Measurements from ENCODE around the gene NUTM2D. TPM values are rescaled to one million over a fixed set of nuclear protein-coding genes. Genes with fewer than 3 reads are reported as not detected.
"Not testable (repeated sequence)": the region's sequence is repeated elsewhere in the genome, so short reads cannot be mapped to it uniquely, and the experiment has no call there.

NUTM2D gene
- total and polyA plus RNA-seq, 2 experiments from 2014 or later, result 0.06 to 0.65 TPM

DNA sequence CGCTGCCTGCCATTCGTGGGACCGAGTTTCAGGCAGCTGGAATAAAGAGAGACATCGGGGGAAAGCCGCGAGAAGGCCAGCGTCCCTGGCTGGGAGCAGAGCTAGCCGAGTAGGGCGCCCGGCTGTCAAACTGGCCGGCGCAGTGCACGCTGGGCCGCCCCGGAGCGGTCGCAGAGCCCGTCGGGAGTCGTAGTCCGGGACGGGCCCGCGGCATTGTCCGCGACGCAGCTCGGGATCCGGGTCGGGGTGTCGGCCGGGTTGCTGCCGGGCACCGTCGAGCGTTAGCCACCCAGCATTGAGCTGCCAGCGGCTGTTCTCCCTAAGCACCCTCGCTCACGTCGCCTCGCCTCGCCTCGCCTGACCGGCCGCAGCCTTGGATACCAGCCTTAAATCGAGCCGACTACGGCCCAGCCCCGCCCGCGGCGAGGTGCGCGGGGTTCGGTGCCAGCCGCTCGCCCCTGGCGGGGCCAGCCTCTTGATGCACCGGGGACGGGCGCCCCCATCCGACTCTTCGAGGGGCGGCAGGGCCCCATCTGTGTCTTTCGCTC is 14.8 kb upstream of the NUTM2D start:
- H3F3A ChIP-seq (ENCODE audit: insufficient read depth); H3K9me2 ChIP-seq (ENCODE audit: insufficient read depth); H3K36me3 ChIP-seq (ENCODE audit: low read depth); H3K9me3 ChIP-seq (ENCODE audit: low read depth); H3K27me3 ChIP-seq (replicated peaks; ENCODE audit: insufficient read depth); H4K20me1 ChIP-seq (ENCODE audit: insufficient read depth); in situ Hi-C loops (cut with MboI): not testable (repeated sequence)
- peaks cover 47% of the 10 kb centered on the region for H3K79me2 ChIP-seq (ENCODE audit: insufficient read depth)
- peak overlapping the region; percentile 60; the same call in 1 of the 2 replicates for H2AFZ ChIP-seq
- peak overlapping the region; percentile 85 for H3K27ac ChIP-seq
- H3K4me2 ChIP-seq (ENCODE audit: unreplicated experiment), result peak overlapping the region; percentile 28
- peak overlapping the region; percentile 89 for H3K9ac ChIP-seq
- DNase-seq, result peak; percentile 87
- peaks cover 22% of the 10 kb centered on the region for H3K4me1 ChIP-seq (ENCODE audit: insufficient read depth)
- 0% methylated on average over 39 to 40 of the region's 65 CpGs for WGBS, 2 experiments (ENCODE audit: low coverage in 1 of 2, low lambda C conversion rate in 2 of 2, missing lambda C conversion rate in 2 of 2)
- H3K4me3 ChIP-seq, result peak overlapping the region; percentile 71

GRCh38 chr10:87345743-87346142 is 11.8 kb upstream of the NUTM2D start:
- in situ Hi-C loops (cut with MboI); H3K36me3 ChIP-seq (ENCODE audit: low read depth); H3K9me2 ChIP-seq (ENCODE audit: insufficient read depth); H3F3A ChIP-seq (ENCODE audit: insufficient read depth); H3K4me2 ChIP-seq (ENCODE audit: unreplicated experiment); H3K4me3 ChIP-seq; H2AFZ ChIP-seq; DNase-seq; H3K27me3 ChIP-seq (replicated peaks; ENCODE audit: insufficient read depth); H4K20me1 ChIP-seq (ENCODE audit: insufficient read depth); H3K27ac ChIP-seq; H3K9me3 ChIP-seq (ENCODE audit: low read depth); H3K9ac ChIP-seq: not testable (repeated sequence)
- Histone ChIP-seq H3K4me1 (ENCODE audit: insufficient read depth) (peaks cover 10% of the 10 kb centered on the region), H3K79me2 (ENCODE audit: insufficient read depth) (peaks cover 20% of the 10 kb centered on the region)
- WGBS, 2 experiments (ENCODE audit: low coverage in 1 of 2, low lambda C conversion rate in 2 of 2, missing lambda C conversion rate in 2 of 2), result 82 to 84% methylated on average over 1 of the region's 1 CpG

DNA sequence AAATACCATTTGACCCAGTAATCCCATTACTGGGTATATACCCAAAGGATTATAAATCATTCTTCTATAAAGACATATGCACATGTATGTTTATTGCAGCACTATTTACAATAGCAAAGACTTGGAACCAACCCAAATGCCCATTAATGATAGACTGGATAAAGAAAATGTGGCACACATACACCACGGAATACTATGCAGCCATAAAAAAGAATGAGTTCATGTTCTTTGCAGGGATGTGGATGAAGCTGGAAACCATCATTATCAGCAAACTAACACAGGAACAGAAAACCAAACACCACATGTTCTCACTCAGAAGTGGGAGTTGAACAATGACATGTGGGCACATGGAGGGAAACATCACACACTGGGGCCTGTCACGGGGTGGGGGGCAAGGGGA is 7.4 kb upstream of the NUTM2D start:
- H3K27ac ChIP-seq; H3K9me3 ChIP-seq (ENCODE audit: low read depth); H2AFZ ChIP-seq; in situ Hi-C loops (cut with MboI); H3K9ac ChIP-seq; H3K4me2 ChIP-seq (ENCODE audit: unreplicated experiment); H3K9me2 ChIP-seq (ENCODE audit: insufficient read depth); H4K20me1 ChIP-seq (ENCODE audit: insufficient read depth); H3K27me3 ChIP-seq (replicated peaks; ENCODE audit: insufficient read depth); H3K4me1 ChIP-seq (ENCODE audit: insufficient read depth); DNase-seq; H3K36me3 ChIP-seq (ENCODE audit: low read depth); H3K4me3 ChIP-seq; H3F3A ChIP-seq (ENCODE audit: insufficient read depth); H3K79me2 ChIP-seq (ENCODE audit: insufficient read depth): not testable (repeated sequence)
- 64 to 84% methylated on average over 2 of the region's 2 CpGs for WGBS, 2 experiments (ENCODE audit: low coverage in 1 of 2, low lambda C conversion rate in 2 of 2, missing lambda C conversion rate in 2 of 2)

- H3K79me2 ChIP-seq (ENCODE audit: insufficient read depth); H3K4me1 ChIP-seq (ENCODE audit: insufficient read depth); H3K4me2 ChIP-seq (ENCODE audit: unreplicated experiment); in situ Hi-C loops (cut with MboI); H3K9ac ChIP-seq; H3K4me3 ChIP-seq; H3K27ac ChIP-seq; H2AFZ ChIP-seq; H3K36me3 ChIP-seq (ENCODE audit: low read depth); H3F3A ChIP-seq (ENCODE audit: insufficient read depth); H3K27me3 ChIP-seq (replicated peaks; ENCODE audit: insufficient read depth); H3K9me2 ChIP-seq (ENCODE audit: insufficient read depth); H3K9me3 ChIP-seq (ENCODE audit: low read depth); H4K20me1 ChIP-seq (ENCODE audit: insufficient read depth); DNase-seq: not testable (repeated sequence)
- 65 to 71% methylated on average over 3 of the region's 3 CpGs for WGBS, 2 experiments (ENCODE audit: low coverage in 1 of 2, low lambda C conversion rate in 2 of 2, missing lambda C conversion rate in 2 of 2)
Observed at GRCh38 chr10:87352825-87353224, 4.7 kb upstream of the NUTM2D start.

- in situ Hi-C loops (cut with MboI); H3K36me3 ChIP-seq (ENCODE audit: low read depth); H3K9me2 ChIP-seq (ENCODE audit: insufficient read depth); H3K4me2 ChIP-seq (ENCODE audit: unreplicated experiment); H3K4me3 ChIP-seq; H3K9me3 ChIP-seq (ENCODE audit: low read depth); H3K27ac ChIP-seq; H3K79me2 ChIP-seq (ENCODE audit: insufficient read depth); H3K9ac ChIP-seq; H3K4me1 ChIP-seq (ENCODE audit: insufficient read depth); H2AFZ ChIP-seq; H4K20me1 ChIP-seq (ENCODE audit: insufficient read depth); H3F3A ChIP-seq (ENCODE audit: insufficient read depth); DNase-seq; H3K27me3 ChIP-seq (replicated peaks; ENCODE audit: insufficient read depth): not testable (repeated sequence)
- 92 to 94% methylated on average over 8 to 12 of the region's 31 CpGs for WGBS, 2 experiments (ENCODE audit: low coverage in 1 of 2, low lambda C conversion rate in 2 of 2, missing lambda C conversion rate in 2 of 2)
Observed at GRCh38 chr10:87355110-87355509, 2.4 kb upstream of the NUTM2D start.

DNA sequence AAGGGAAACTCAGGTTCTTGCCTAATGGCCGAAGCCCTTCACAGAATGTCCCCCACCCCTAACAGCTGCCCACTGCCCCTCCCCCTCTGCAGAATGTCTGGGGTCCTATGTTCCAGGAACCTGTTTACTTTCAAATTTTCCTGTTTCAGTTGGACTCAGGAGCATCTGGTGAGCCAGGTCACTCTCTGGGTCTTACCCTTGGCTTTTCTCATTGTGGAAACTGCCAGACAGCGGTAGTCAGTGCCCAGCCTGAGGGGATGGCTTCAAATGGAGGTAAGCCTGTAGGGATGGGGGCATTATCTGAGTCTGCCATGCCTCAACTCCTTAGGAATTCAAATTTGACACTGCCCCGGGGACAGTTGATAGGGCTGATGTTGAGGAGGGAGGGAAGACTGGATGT is 615 bp downstream of the NUTM2D start:
- H3K36me3 ChIP-seq (ENCODE audit: low read depth); H3K9me2 ChIP-seq (ENCODE audit: insufficient read depth); DNase-seq; H3K4me1 ChIP-seq (ENCODE audit: insufficient read depth); H3K9me3 ChIP-seq (ENCODE audit: low read depth); H3K9ac ChIP-seq; H3F3A ChIP-seq (ENCODE audit: insufficient read depth); H3K4me2 ChIP-seq (ENCODE audit: unreplicated experiment); H4K20me1 ChIP-seq (ENCODE audit: insufficient read depth); H3K27me3 ChIP-seq (replicated peaks; ENCODE audit: insufficient read depth); H3K27ac ChIP-seq; H3K79me2 ChIP-seq (ENCODE audit: insufficient read depth); in situ Hi-C loops (cut with MboI); H3K4me3 ChIP-seq; H2AFZ ChIP-seq: not testable (repeated sequence)
- 92 to 100% methylated on average over 3 of the region's 3 CpGs for WGBS, 2 experiments (ENCODE audit: low coverage in 1 of 2, low lambda C conversion rate in 2 of 2, missing lambda C conversion rate in 2 of 2)

- H3K9me3 ChIP-seq (ENCODE audit: low read depth); H3K36me3 ChIP-seq (ENCODE audit: low read depth); H3K4me2 ChIP-seq (ENCODE audit: unreplicated experiment); H3K4me3 ChIP-seq; H3F3A ChIP-seq (ENCODE audit: insufficient read depth); H3K9me2 ChIP-seq (ENCODE audit: insufficient read depth); H3K27ac ChIP-seq; H3K9ac ChIP-seq; H3K27me3 ChIP-seq (replicated peaks; ENCODE audit: insufficient read depth); H4K20me1 ChIP-seq (ENCODE audit: insufficient read depth); H3K79me2 ChIP-seq (ENCODE audit: insufficient read depth); DNase-seq; in situ Hi-C loops (cut with MboI); H3K4me1 ChIP-seq (ENCODE audit: insufficient read depth); H2AFZ ChIP-seq: not testable (repeated sequence)
- 55 to 62% methylated on average over 7 of the region's 9 CpGs for WGBS, 2 experiments (ENCODE audit: low coverage in 1 of 2, low lambda C conversion rate in 2 of 2, missing lambda C conversion rate in 2 of 2)
Observed at GRCh38 chr10:87369514-87370112, 12.1 kb downstream of the NUTM2D start.

GRCh38 chr10:87374091-87374490 is 16.5 kb downstream of the NUTM2D start:
- H3K4me2 ChIP-seq (ENCODE audit: unreplicated experiment); H2AFZ ChIP-seq; H3K4me3 ChIP-seq; H3K9me3 ChIP-seq (ENCODE audit: low read depth); H3F3A ChIP-seq (ENCODE audit: insufficient read depth); H3K9ac ChIP-seq; H3K36me3 ChIP-seq (ENCODE audit: low read depth); H3K27ac ChIP-seq; in situ Hi-C loops (cut with MboI); H3K9me2 ChIP-seq (ENCODE audit: insufficient read depth); H4K20me1 ChIP-seq (ENCODE audit: insufficient read depth); H3K27me3 ChIP-seq (replicated peaks; ENCODE audit: insufficient read depth); H3K4me1 ChIP-seq (ENCODE audit: insufficient read depth); H3K79me2 ChIP-seq (ENCODE audit: insufficient read depth): not testable (repeated sequence)
- WGBS, 2 experiments (ENCODE audit: low coverage in 1 of 2, low lambda C conversion rate in 2 of 2, missing lambda C conversion rate in 2 of 2), result 40 to 44% methylated on average over 1 of the region's 1 CpG
- peak; percentile 58 for DNase-seq

All from GM23248 (cell line).